Subcutaneous adipose tissue (tissue), 4 donors: ENCODE measurements around the gene LMNTD2. TPM values are rescaled to one million over a fixed set of nuclear protein-coding genes. Genes with fewer than 3 reads are reported as not detected.

Experiments
- total RNA-seq, 4 donors: library from RNA; depleted of rRNA; stranded (reverse); fragments of >200 nt; gene quantifications; one replicate each; pipeline ENCODE4 v1.1.0, GENCODE V29; 2016
- TF ChIP-seq, protein P1 (sequence below): fragments of 450-650 bp; IDR thresholded peaks from one replicate; pipeline ENCODE4 v1.5.1; 2016; ENCODE audit warnings: low read depth, mild to moderate bottlenecking, control low read depth, antibody characterized with exemption, moderate library complexity

The LMNTD2 gene
- total RNA-seq, 4 donors from 2014 or later: 0.65 to 2.4 (median 1.0) TPM

- TF ChIP-seq, protein P1, sequence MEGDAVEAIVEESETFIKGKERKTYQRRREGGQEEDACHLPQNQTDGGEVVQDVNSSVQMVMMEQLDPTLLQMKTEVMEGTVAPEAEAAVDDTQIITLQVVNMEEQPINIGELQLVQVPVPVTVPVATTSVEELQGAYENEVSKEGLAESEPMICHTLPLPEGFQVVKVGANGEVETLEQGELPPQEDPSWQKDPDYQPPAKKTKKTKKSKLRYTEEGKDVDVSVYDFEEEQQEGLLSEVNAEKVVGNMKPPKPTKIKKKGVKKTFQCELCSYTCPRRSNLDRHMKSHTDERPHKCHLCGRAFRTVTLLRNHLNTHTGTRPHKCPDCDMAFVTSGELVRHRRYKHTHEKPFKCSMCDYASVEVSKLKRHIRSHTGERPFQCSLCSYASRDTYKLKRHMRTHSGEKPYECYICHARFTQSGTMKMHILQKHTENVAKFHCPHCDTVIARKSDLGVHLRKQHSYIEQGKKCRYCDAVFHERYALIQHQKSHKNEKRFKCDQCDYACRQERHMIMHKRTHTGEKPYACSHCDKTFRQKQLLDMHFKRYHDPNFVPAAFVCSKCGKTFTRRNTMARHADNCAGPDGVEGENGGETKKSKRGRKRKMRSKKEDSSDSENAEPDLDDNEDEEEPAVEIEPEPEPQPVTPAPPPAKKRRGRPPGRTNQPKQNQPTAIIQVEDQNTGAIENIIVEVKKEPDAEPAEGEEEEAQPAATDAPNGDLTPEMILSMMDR: no peak
These were observed 3.0 kb downstream of the LMNTD2 start for GRCh38 chr11:557328-558132.

DNA sequence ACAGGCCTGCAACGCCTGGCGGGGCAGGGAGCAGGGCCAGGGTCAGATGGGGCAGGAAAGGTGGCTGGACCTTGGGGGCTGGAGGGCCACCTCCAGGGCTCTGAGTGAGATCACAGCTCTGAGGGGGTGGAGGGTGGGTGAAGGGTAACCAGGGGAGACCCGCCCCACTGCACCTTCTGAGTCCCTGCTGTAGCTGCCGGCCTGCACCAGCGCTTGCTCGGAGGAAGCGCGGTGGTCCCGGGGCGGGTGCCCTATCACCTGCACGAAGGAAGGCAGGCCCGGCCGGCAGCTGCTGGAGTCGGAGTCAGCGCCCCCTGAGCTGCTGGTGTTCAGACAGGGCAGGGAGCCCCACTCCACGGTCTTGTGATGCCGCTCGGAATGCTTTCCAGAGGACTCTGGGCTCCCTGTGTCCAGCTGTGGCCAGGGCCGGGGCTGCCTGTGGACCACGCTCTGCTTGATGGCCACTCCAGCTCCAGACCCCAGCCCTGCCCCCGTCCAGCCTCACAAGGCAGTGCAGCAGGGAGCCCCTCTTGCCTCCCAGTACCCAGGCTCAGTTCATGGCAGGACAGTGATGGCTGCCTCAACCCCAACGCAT is 3.8 kb downstream of the LMNTD2 start:
- TF ChIP-seq, protein P1: no peak

DNA sequence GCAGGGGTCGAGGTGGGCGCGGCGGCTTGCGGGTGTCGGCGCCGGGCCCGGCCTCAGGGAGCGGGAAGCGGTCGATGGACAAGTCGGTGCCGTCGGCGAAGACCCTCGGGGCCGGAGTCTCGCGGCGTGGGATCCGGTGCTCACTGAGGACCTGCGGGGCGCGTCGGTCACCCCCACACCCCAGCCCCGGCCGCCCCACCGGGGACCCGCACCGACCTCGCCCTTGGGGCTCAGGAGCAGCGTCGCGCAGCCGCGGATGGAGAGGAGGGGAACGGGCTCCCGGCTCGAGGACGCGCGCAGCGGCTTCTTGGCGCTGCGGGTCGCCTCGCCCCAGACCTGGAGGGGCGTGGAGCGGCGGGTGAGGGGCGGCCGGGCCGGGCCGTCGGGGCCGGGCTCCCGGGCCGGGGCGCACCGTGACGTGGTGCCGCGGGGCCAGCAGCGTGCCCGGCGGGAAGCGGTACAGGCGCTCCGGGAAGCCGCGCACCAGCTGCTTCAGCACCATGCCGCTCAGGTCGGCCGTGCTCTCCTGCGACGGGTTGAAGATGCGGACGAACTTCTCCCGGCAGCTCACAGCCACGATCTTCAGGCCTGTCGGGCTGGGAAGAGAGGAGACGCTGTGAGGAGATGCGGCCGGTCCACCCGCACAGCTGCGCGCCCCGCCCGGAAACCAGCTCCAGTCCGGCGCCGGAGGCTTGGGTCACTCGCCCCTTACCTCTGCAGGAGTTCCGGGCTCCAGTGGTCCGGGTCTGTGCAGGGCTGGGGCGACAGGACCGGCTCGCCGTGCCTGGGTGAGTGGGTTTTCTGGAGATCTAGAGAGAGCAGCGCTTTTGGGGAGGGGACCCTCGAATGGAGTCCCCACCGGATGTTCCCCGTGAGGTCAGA is 4.5 kb downstream of the LMNTD2 start:
- TF ChIP-seq, protein P1: no peak

- TF ChIP-seq, protein P1: no peak
These were observed 5.2 kb downstream of the LMNTD2 start for GRCh38 chr11:555227-555779.

DNA sequence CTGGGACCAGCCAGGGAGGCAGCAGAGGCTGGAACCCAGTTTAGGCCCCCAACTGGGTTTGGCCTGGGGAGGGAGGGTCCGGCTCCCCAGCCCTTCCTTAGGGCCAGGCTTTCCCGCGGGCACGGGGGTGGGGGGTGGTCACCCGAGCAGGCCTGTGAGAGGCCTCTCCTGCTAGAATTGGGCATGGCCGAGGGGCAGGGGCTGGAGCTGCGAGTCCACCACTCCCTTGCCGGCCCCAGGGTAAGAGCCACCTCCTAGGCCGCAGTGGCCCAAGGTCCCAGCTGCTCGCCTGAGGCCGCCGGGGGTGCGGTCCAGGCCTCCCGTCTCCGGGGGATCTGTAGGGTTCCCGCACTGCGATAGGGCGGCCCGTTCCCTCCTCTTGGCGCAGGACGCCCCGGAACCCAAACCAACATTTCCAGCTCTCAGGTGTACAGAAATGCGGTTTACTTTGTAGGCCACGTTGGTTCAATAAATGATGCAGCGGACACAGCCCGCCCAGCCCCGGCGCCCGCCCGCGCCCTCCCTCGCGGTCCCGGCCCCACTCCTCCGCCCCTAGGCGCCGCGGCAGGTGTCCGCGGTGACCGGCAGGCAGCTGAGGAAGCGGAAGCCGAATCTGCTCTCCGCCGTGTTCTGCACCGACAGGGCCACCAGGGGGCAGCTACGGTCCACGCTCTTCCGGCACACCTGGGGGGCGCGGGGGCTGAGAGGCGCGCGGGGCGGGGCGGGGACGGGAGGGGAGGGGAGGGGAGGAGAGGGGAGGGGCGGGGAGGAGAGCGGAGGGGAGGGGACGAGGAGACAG is 5.9 kb downstream of the LMNTD2 start:
- TF ChIP-seq, protein P1: no peak

GRCh38 chr11:553988-554340 is 6.6 kb downstream of the LMNTD2 start:
- TF ChIP-seq, protein P1: no peak
